Measurements from ENCODE around the gene ARL15.

Gene ARL15

GRCh38 chr5:53873235-53873634, 437.1 kb downstream of the ARL15 start:
- Histone ChIP-seq H2BK5ac (ENCODE audit: low read depth, low read length, poor library complexity) (no peak overlapping the region), H3K36me3 (ENCODE audit: control insufficient read depth in 1 of 2, insufficient read depth in 2 of 2, low read length in 2 of 2) (no peaks in the 10 kb centered on the region), H2AK5ac (ENCODE audit: low read length) (no peak overlapping the region), H3K4me1 (ENCODE audit: control insufficient read depth in 1 of 2, insufficient read depth in 2 of 2, low read length in 2 of 2) (no peaks in the 10 kb centered on the region), H3K18ac (ENCODE audit: low read length) (no peak overlapping the region), H3K9ac (ENCODE audit: low read length) (no peak overlapping the region), H3K4me2 (ENCODE audit: low read length) (no peak overlapping the region), H3K79me1 (ENCODE audit: low read length) (no peaks in the 10 kb centered on the region), H3K4me3 (ENCODE audit: low read depth, low read length) (no peak overlapping the region), H3K14ac (ENCODE audit: low read length) (no peak overlapping the region), H2BK120ac (ENCODE audit: insufficient read depth, low read length, poor library complexity) (no peak overlapping the region), H3K27ac (ENCODE audit: low read depth, low read length) (no peak overlapping the region), H2BK12ac (ENCODE audit: low read length) (no peak overlapping the region), H2AFZ (ENCODE audit: insufficient read depth, low read length, poor library complexity) (no peak overlapping the region), H3K79me2 (ENCODE audit: control insufficient read depth, insufficient read depth, low read length, poor library complexity) (no peaks in the 10 kb centered on the region), H3K23ac (ENCODE audit: low read length) (no peak overlapping the region), H3K27me3 (ENCODE audit: insufficient read depth, low read length) (no peaks in the 10 kb centered on the region), H4K8ac (ENCODE audit: low read depth, low read length) (no peak overlapping the region), H3K4ac (ENCODE audit: low read depth, low read length) (no peak overlapping the region), H3K9me3 (ENCODE audit: insufficient read depth, low read depth, low read length) (peaks cover 3% of the 10 kb centered on the region), H4K12ac (ENCODE audit: low read depth, low read length) (no peak overlapping the region), H4K91ac (ENCODE audit: low read depth, low read length) (no peak overlapping the region)
- WGBS (ENCODE audit: extremely low coverage, insufficient coverage, insufficient read length): no CpG with 5 or more reads among the region's 3 CpGs
- no peak for DNase-seq

- Histone ChIP-seq H3K4me1 (ENCODE audit: control insufficient read depth in 1 of 2, insufficient read depth in 2 of 2, low read length in 2 of 2) (no peaks in the 10 kb centered on the region), H2BK12ac (ENCODE audit: low read length) (no peak overlapping the region), H3K18ac (ENCODE audit: low read length) (no peak overlapping the region), H4K91ac (ENCODE audit: low read depth, low read length) (no peak overlapping the region), H2AFZ (ENCODE audit: insufficient read depth, low read length, poor library complexity) (no peak overlapping the region), H3K36me3 (ENCODE audit: control insufficient read depth in 1 of 2, insufficient read depth in 2 of 2, low read length in 2 of 2) (no peaks in the 10 kb centered on the region), H3K4ac (ENCODE audit: low read depth, low read length) (no peak overlapping the region), H3K27me3 (ENCODE audit: insufficient read depth, low read length) (no peaks in the 10 kb centered on the region), H2AK5ac (ENCODE audit: low read length) (no peak overlapping the region), H3K79me1 (ENCODE audit: low read length) (no peaks in the 10 kb centered on the region), H4K8ac (ENCODE audit: low read depth, low read length) (no peak overlapping the region), H2BK5ac (ENCODE audit: low read depth, low read length, poor library complexity) (no peak overlapping the region), H2BK120ac (ENCODE audit: insufficient read depth, low read length, poor library complexity) (no peak overlapping the region), H3K4me2 (ENCODE audit: low read length) (no peak overlapping the region), H3K27ac (ENCODE audit: low read depth, low read length) (no peak overlapping the region), H4K12ac (ENCODE audit: low read depth, low read length) (no peak overlapping the region), H3K9ac (ENCODE audit: low read length) (no peak overlapping the region), H3K14ac (ENCODE audit: low read length) (no peak overlapping the region), H3K4me3 (ENCODE audit: low read depth, low read length) (no peak overlapping the region), H3K79me2 (ENCODE audit: control insufficient read depth, insufficient read depth, low read length, poor library complexity) (no peaks in the 10 kb centered on the region), H3K23ac (ENCODE audit: low read length) (no peak overlapping the region), H3K9me3 (ENCODE audit: insufficient read depth, low read depth, low read length) (peaks cover 3% of the 10 kb centered on the region)
- no CpG with 5 or more reads among the region's 2 CpGs for WGBS (ENCODE audit: extremely low coverage, insufficient coverage, insufficient read length)
- no peak for DNase-seq
These were observed 438.6 kb downstream of the ARL15 start for GRCh38 chr5:53871775-53872174.

GRCh38 chr5:53871050-53871449, 439.3 kb downstream of the ARL15 start:
- Histone ChIP-seq H3K4me3 (ENCODE audit: low read depth, low read length) (no peak overlapping the region), H2BK5ac (ENCODE audit: low read depth, low read length, poor library complexity) (no peak overlapping the region), H2AK5ac (ENCODE audit: low read length) (no peak overlapping the region), H3K4me1 (ENCODE audit: control insufficient read depth in 1 of 2, insufficient read depth in 2 of 2, low read length in 2 of 2) (no peaks in the 10 kb centered on the region), H3K4ac (ENCODE audit: low read depth, low read length) (no peak overlapping the region), H2BK12ac (ENCODE audit: low read length) (no peak overlapping the region), H3K4me2 (ENCODE audit: low read length) (no peak overlapping the region), H4K12ac (ENCODE audit: low read depth, low read length) (no peak overlapping the region), H3K27me3 (ENCODE audit: insufficient read depth, low read length) (no peaks in the 10 kb centered on the region), H3K27ac (ENCODE audit: low read depth, low read length) (no peak overlapping the region), H3K9me3 (ENCODE audit: insufficient read depth, low read depth, low read length) (peaks cover 3% of the 10 kb centered on the region), H2BK120ac (ENCODE audit: insufficient read depth, low read length, poor library complexity) (no peak overlapping the region), H4K91ac (ENCODE audit: low read depth, low read length) (no peak overlapping the region), H3K23ac (ENCODE audit: low read length) (no peak overlapping the region), H3K36me3 (ENCODE audit: control insufficient read depth in 1 of 2, insufficient read depth in 2 of 2, low read length in 2 of 2) (no peaks in the 10 kb centered on the region), H3K9ac (ENCODE audit: low read length) (no peak overlapping the region), H2AFZ (ENCODE audit: insufficient read depth, low read length, poor library complexity) (no peak overlapping the region), H3K14ac (ENCODE audit: low read length) (no peak overlapping the region), H3K18ac (ENCODE audit: low read length) (no peak overlapping the region), H3K79me1 (ENCODE audit: low read length) (no peaks in the 10 kb centered on the region), H3K79me2 (ENCODE audit: control insufficient read depth, insufficient read depth, low read length, poor library complexity) (no peaks in the 10 kb centered on the region), H4K8ac (ENCODE audit: low read depth, low read length) (no peak overlapping the region)
- WGBS (ENCODE audit: extremely low coverage, insufficient coverage, insufficient read length): no CpG with 5 or more reads among the region's 5 CpGs
- peak in 1 of 2 donors; percentile 15 for DNase-seq

GRCh38 chr5:53858700-53859456, 451.5 kb downstream of the ARL15 start:
- Histone ChIP-seq H3K79me2 (ENCODE audit: control insufficient read depth, insufficient read depth, low read length, poor library complexity) (no peaks in the 10 kb centered on the region), H3K4ac (ENCODE audit: low read depth, low read length) (no peak overlapping the region), H4K12ac (ENCODE audit: low read depth, low read length) (no peak overlapping the region), H3K27me3 (ENCODE audit: insufficient read depth, low read length) (no peaks in the 10 kb centered on the region), H3K4me1 (ENCODE audit: control insufficient read depth in 1 of 2, insufficient read depth in 2 of 2, low read length in 2 of 2) (no peaks in the 10 kb centered on the region), H4K8ac (ENCODE audit: low read depth, low read length) (no peak overlapping the region), H2AK5ac (ENCODE audit: low read length) (no peak overlapping the region), H3K9me3 (ENCODE audit: insufficient read depth, low read depth, low read length) (peaks cover 6% of the 10 kb centered on the region), H3K79me1 (ENCODE audit: low read length) (no peaks in the 10 kb centered on the region), H2BK120ac (ENCODE audit: insufficient read depth, low read length, poor library complexity) (no peak overlapping the region), H2AFZ (ENCODE audit: insufficient read depth, low read length, poor library complexity) (no peak overlapping the region), H2BK12ac (ENCODE audit: low read length) (no peak overlapping the region), H3K14ac (ENCODE audit: low read length) (no peak overlapping the region), H3K9ac (ENCODE audit: low read length) (no peak overlapping the region), H3K27ac (ENCODE audit: low read depth, low read length) (no peak overlapping the region), H2BK5ac (ENCODE audit: low read depth, low read length, poor library complexity) (no peak overlapping the region), H3K36me3 (ENCODE audit: control insufficient read depth in 1 of 2, insufficient read depth in 2 of 2, low read length in 2 of 2) (peaks cover 0 to 3% of the 10 kb centered on the region in 2 experiments), H3K23ac (ENCODE audit: low read length) (no peak overlapping the region), H4K91ac (ENCODE audit: low read depth, low read length) (no peak overlapping the region), H3K4me2 (ENCODE audit: low read length) (no peak overlapping the region), H3K4me3 (ENCODE audit: low read depth, low read length) (no peak overlapping the region), H3K18ac (ENCODE audit: low read length) (no peak overlapping the region)
- DNase-seq: no peak
- WGBS (ENCODE audit: extremely low coverage, insufficient coverage, insufficient read length): no CpG with 5 or more reads among the region's 17 CpGs

All from trophoblast cell (in vitro differentiated cells and primary cell).